SU-DHL-6 (cell line): ENCODE data around the gene SATB1.

Source experiments
- H2AFZ ChIP-seq: fragments of 200-600 bp; sonication (generic); 2 replicates; pipeline ENCODE4 v1.6.1; 2014; ENCODE audit warnings: low read depth, mild to moderate bottlenecking, moderate library complexity, mixed read lengths, antibody characterized with exemption, low read length; ENCODE audit not compliant: severe bottlenecking
- H3F3A ChIP-seq: fragments of 200-600 bp; shearing (Covaris generic); 2 replicates; pipeline ENCODE4 v1.6.0; 2016; ENCODE audit warnings: antibody characterized with exemption, mild to moderate bottlenecking; ENCODE audit not compliant: insufficient read depth
- H3K27ac ChIP-seq: fragments of 200-600 bp; sonication (generic); 2 replicates; pipeline ENCODE4 v1.5.1; 2016; ENCODE audit warnings: low read depth, mild to moderate bottlenecking, low read length, moderate library complexity, mixed read lengths
- H3K27me3 ChIP-seq: fragments of 200-600 bp; sonication (generic), shearing (Covaris generic); 2 replicates; pipeline ENCODE4 v1.6.0; 2014; ENCODE audit warnings: mild to moderate bottlenecking, low read length
- H3K36me3 ChIP-seq: fragments of 200-600 bp; sonication (generic); 2 replicates; pipeline ENCODE4 v1.6.1; 2014; ENCODE audit warnings: mild to moderate bottlenecking, low read length, mixed read lengths
- H3K4me2 ChIP-seq: fragments of 300-600, 200-600 bp; shearing (Covaris generic), sonication (generic); 2 replicates; pipeline ENCODE4 v1.6.0; 2014; ENCODE audit warnings: low read length, low read depth, mild to moderate bottlenecking; ENCODE audit not compliant: poor library complexity, severe bottlenecking
- H3K4me3 ChIP-seq: fragments of 200-600 bp; sonication (generic); 2 replicates; pipeline ENCODE4 v1.5.1; 2014; ENCODE audit warnings: antibody characterized with exemption, low read length, mild to moderate bottlenecking, mixed read lengths; ENCODE audit not compliant: insufficient read depth, poor library complexity, severe bottlenecking
- H3K79me2 ChIP-seq: fragments of 200-600 bp; sonication (generic); 2 replicates; pipeline ENCODE4 v1.6.1; 2014; ENCODE audit warnings: mild to moderate bottlenecking, low read length, moderate library complexity; ENCODE audit not compliant: insufficient read depth
- H3K9ac ChIP-seq: fragments of 200-600 bp; sonication (generic); 2 replicates; pipeline ENCODE4 v1.7.0; 2014; ENCODE audit warnings: mild to moderate bottlenecking, low read length
- H3K9me2 ChIP-seq: fragments of 200-600 bp; sonication (generic); replicated peaks from 2 replicates; pipeline ENCODE4 v1.6.1; 2014; ENCODE audit warnings: low read length; ENCODE audit not compliant: insufficient read depth
- H3K9me3 ChIP-seq: fragments of 200-600 bp; sonication (generic); 2 replicates; pipeline ENCODE4 v1.6.1; 2014; ENCODE audit warnings: low read length, mixed read lengths; ENCODE audit not compliant: insufficient read depth
- H4K20me1 ChIP-seq: fragments of 200-600 bp; sonication (generic); 2 replicates; pipeline ENCODE4 v1.6.1; 2014; ENCODE audit warnings: low read depth, mild to moderate bottlenecking, antibody characterized with exemption, low read length, moderate library complexity, mixed read lengths
- EZH2phosphoT487 ChIP-seq: fragments of 200-600 bp; sonication (generic), shearing (Covaris generic); conservative IDR thresholded peaks from 2 replicates; pipeline ENCODE4 v1.6.1; 2018; ENCODE audit warnings: mild to moderate bottlenecking, antibody characterized with exemption, low read length, moderate library complexity, mixed read lengths
- TF ChIP-seq, protein P1 (sequence below): fragments of 200-600 bp; sonication (generic); IDR thresholded peaks from one replicate; pipeline ENCODE4 v1.5.1; 2017; ENCODE audit warnings: antibody characterized with exemption, mild to moderate bottlenecking, low read length, moderate library complexity; ENCODE audit not compliant: insufficient read depth, poor library complexity, severe bottlenecking

The SATB1 gene

DNA sequence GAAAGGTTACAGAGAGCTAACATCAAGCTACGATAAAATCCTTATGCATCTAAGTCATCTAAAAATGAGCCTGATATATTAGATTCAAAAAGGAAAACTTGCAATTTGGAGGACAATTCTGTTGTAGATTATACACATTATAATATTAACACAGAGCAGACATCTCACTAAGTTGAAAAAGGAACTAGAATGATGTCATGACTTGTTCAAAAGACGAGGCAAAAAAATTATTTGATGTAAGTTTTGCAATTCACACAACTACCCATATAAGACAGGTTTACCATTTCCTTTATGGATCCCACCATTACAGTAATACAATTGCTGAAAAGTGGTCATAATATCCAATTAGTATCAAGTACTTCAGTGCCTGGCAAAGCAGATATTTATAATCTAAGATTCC, 15.9 kb downstream of the SATB1 start:
- Histone ChIP-seq H3K9me2 (no peaks in the 10 kb centered on the region), H3K9me3 (no peaks in the 10 kb centered on the region), H3K4me3 (no peak overlapping the region), H2AFZ (no peak overlapping the region), H3K4me2 (no peak overlapping the region), H3F3A (no peaks in the 10 kb centered on the region), H3K36me3 (no peaks in the 10 kb centered on the region), H3K9ac (no peak overlapping the region), H3K27me3 (no peaks in the 10 kb centered on the region), H3K79me2 (no peaks in the 10 kb centered on the region), H4K20me1 (no peaks in the 10 kb centered on the region), H3K27ac (no peak overlapping the region)
- no peak for TF ChIP-seq EZH2phosphoT487
- TF ChIP-seq, protein P1, sequence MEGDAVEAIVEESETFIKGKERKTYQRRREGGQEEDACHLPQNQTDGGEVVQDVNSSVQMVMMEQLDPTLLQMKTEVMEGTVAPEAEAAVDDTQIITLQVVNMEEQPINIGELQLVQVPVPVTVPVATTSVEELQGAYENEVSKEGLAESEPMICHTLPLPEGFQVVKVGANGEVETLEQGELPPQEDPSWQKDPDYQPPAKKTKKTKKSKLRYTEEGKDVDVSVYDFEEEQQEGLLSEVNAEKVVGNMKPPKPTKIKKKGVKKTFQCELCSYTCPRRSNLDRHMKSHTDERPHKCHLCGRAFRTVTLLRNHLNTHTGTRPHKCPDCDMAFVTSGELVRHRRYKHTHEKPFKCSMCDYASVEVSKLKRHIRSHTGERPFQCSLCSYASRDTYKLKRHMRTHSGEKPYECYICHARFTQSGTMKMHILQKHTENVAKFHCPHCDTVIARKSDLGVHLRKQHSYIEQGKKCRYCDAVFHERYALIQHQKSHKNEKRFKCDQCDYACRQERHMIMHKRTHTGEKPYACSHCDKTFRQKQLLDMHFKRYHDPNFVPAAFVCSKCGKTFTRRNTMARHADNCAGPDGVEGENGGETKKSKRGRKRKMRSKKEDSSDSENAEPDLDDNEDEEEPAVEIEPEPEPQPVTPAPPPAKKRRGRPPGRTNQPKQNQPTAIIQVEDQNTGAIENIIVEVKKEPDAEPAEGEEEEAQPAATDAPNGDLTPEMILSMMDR = no peak

DNA sequence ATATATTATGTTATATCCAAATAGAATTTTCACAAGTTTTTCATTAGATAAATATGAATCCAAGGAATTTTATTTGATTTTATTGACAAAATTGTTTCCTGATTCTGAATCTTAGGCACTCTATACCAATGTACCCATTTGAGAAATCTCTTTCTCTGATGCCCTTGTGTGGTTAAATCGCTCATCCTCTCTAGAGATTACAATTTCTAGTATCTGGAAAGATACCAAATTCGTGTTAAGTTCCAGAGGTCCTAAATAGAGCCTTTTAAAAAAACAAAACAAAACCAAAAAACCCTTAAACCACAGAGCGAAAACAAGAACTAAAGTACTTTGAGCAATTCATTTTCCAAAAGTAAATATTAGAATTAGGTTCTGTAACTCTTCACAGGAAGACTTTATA, 20.0 kb downstream of the SATB1 start:
- Histone ChIP-seq H3K27me3 (no peaks in the 10 kb centered on the region), H3K9me2 (no peaks in the 10 kb centered on the region), H3K36me3 (no peaks in the 10 kb centered on the region), H3K4me2 (no peak overlapping the region), H3K27ac (no peak overlapping the region), H3K9me3 (no peaks in the 10 kb centered on the region), H2AFZ (no peak overlapping the region), H3K79me2 (no peaks in the 10 kb centered on the region), H3F3A (no peaks in the 10 kb centered on the region), H4K20me1 (no peaks in the 10 kb centered on the region), H3K9ac (no peak overlapping the region), H3K4me3 (no peak overlapping the region)
- TF ChIP-seq, protein P1 = no peak
- no peak for TF ChIP-seq EZH2phosphoT487

DNA sequence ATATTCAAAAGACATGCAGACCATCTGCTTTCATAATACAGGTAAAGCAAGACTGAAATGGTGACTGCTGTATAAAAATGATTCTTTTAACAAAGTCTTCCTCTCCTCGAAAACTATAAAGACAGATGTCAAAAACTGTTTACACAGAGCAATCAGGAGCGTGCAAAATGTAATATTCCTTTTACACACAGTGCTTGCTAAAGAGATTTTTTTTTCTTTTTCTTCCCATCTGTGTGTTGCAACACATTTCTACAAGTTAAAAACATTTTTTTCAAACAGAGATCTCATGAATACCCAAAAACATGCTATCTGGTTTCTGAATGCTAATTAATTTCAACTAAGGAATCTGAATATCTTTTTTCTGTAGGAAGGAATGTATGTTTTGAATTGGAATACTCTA, 22.1 kb downstream of the SATB1 start:
- no peaks in the 10 kb centered on the region for H3K9me2 ChIP-seq
- no peaks in the 10 kb centered on the region for H3K79me2 ChIP-seq
- no peaks in the 10 kb centered on the region for H3K27me3 ChIP-seq
- no peak overlapping the region for H3K9ac ChIP-seq
- no peak overlapping the region for H3K4me2 ChIP-seq
- no peak overlapping the region for H3K27ac ChIP-seq
- TF ChIP-seq, protein P1 = no peak
- no peak for TF ChIP-seq EZH2phosphoT487
- no peaks in the 10 kb centered on the region for H3F3A ChIP-seq
- H4K20me1 ChIP-seq = no peaks in the 10 kb centered on the region
- no peaks in the 10 kb centered on the region for H3K36me3 ChIP-seq
- H3K4me3 ChIP-seq = no peak overlapping the region
- H2AFZ ChIP-seq = no peak overlapping the region
- no peaks in the 10 kb centered on the region for H3K9me3 ChIP-seq
